ENCODE measurements around the gene APMAP. TPM values are rescaled to one million over a fixed set of nuclear protein-coding genes. Genes with fewer than 3 reads are reported as not detected.
A peak's percentile ranks its signal among the peaks of the same experiment; 100 is the strongest.

Gene APMAP
- 69.2 and 70.2 TPM in 2 replicates for total RNA-seq

- H3K27me3 ChIP-seq (ENCODE audit: insufficient read depth, low read length) = peaks cover 12% of the 10 kb centered on the region
- H3K27ac ChIP-seq (ENCODE audit: low read depth, low read length) = peak within 1 kb of the TSS; percentile 88
- no peaks in the 10 kb centered on the region for H3K36me3 ChIP-seq (ENCODE audit: insufficient read depth, low read length)
- H3K4me1 ChIP-seq (ENCODE audit: insufficient read depth, low read length) = peaks cover 28% of the 10 kb centered on the region
- no peak for TF ChIP-seq CTCF (IDR thresholded peaks at IDR 0.05; ENCODE audit: extremely low read depth, low read depth, low read length)
- peak within 1 kb of the TSS; percentile 90 for H3K4me2 ChIP-seq (ENCODE audit: insufficient read depth, low read length)
- H3K79me2 ChIP-seq (ENCODE audit: insufficient read depth, low read length) = peaks cover 48% of the 10 kb centered on the region
- DNase-seq (ENCODE audit: insufficient read length, low spot score, missing footprints) = peak; percentile 98
- peaks cover 9% of the 10 kb centered on the region for H4K20me1 ChIP-seq (ENCODE audit: insufficient read depth, low read length)
- peak within 1 kb of the TSS; percentile 93 for H2AFZ ChIP-seq (ENCODE audit: low read length)
- H3K9me3 ChIP-seq (ENCODE audit: low read depth, low read length) = no peaks in the 10 kb centered on the region
- peak within 1 kb of the TSS; percentile 94 for H3K4me3 ChIP-seq (ENCODE audit: insufficient read depth, low read length)
Measured at GRCh38 chr20:24992487-24993205, at the start of gene APMAP. Gene APMAP (minus strand): TSS chr20:24992751. CDS start chr20:24992688, 63 bp downstream.

- Histone ChIP-seq H4K20me1 (ENCODE audit: insufficient read depth, low read length) (no peaks in the 10 kb centered on the region), H3K4me3 (ENCODE audit: insufficient read depth, low read length) (no peak overlapping the region), H3K4me2 (ENCODE audit: insufficient read depth, low read length) (no peak overlapping the region), H3K36me3 (ENCODE audit: insufficient read depth, low read length) (no peaks in the 10 kb centered on the region), H3K79me2 (ENCODE audit: insufficient read depth, low read length) (no peaks in the 10 kb centered on the region), H2AFZ (ENCODE audit: low read length) (no peak overlapping the region), H3K27ac (ENCODE audit: low read depth, low read length) (no peak overlapping the region), H3K27me3 (ENCODE audit: insufficient read depth, low read length) (no peaks in the 10 kb centered on the region), H3K4me1 (ENCODE audit: insufficient read depth, low read length) (peaks cover 10% of the 10 kb centered on the region), H3K9me3 (ENCODE audit: low read depth, low read length) (no peaks in the 10 kb centered on the region)
- TF ChIP-seq CTCF (IDR thresholded peaks at IDR 0.05; ENCODE audit: extremely low read depth, low read depth, low read length) = no peak
- peak; percentile 75 for DNase-seq (ENCODE audit: insufficient read length, low spot score, missing footprints)
Measured at GRCh38 chr20:25041813-25042530, 49.4 kb upstream of the APMAP start.

GRCh38 chr20:25040438-25040831, 47.9 kb upstream of the APMAP start:
- peaks cover 10% of the 10 kb centered on the region for H3K4me1 ChIP-seq (ENCODE audit: insufficient read depth, low read length)
- H3K4me3 ChIP-seq (ENCODE audit: insufficient read depth, low read length) = no peak overlapping the region
- no peaks in the 10 kb centered on the region for H3K36me3 ChIP-seq (ENCODE audit: insufficient read depth, low read length)
- DNase-seq (ENCODE audit: insufficient read length, low spot score, missing footprints) = peak; percentile 86
- H3K4me2 ChIP-seq (ENCODE audit: insufficient read depth, low read length) = no peak overlapping the region
- no peaks in the 10 kb centered on the region for H3K27me3 ChIP-seq (ENCODE audit: insufficient read depth, low read length)
- H2AFZ ChIP-seq (ENCODE audit: low read length) = no peak overlapping the region
- H3K9me3 ChIP-seq (ENCODE audit: low read depth, low read length) = no peaks in the 10 kb centered on the region
- H3K27ac ChIP-seq (ENCODE audit: low read depth, low read length) = no peak overlapping the region
- H4K20me1 ChIP-seq (ENCODE audit: insufficient read depth, low read length) = no peaks in the 10 kb centered on the region
- TF ChIP-seq CTCF (IDR thresholded peaks at IDR 0.05; ENCODE audit: extremely low read depth, low read depth, low read length) = no peak
- H3K79me2 ChIP-seq (ENCODE audit: insufficient read depth, low read length) = no peaks in the 10 kb centered on the region

Data from osteoblast (primary cell).